ENCODE results near the gene MBTD1. TPM values are rescaled to one million over a fixed set of nuclear protein-coding genes. Genes with fewer than 3 reads are reported as not detected.
"Not testable (repeated sequence)": the region's sequence is repeated elsewhere in the genome, so short reads cannot be mapped to it uniquely, and the experiment has no call there.

Gene MBTD1
- total RNA-seq = 17.6 TPM
- polyA plus RNA-seq (ENCODE audit: insufficient read depth in 1 of 8, insufficient read length in 8 of 8, low replicate concordance in 1 of 8) = 10 to 100 TPM; 17.3 to 25.0 (median 20.7) TPM
- long read RNA-seq, donor 1 = 0 reads
- long read RNA-seq, donor 2 = 0 reads
- long read RNA-seq, donor 3 = 0 reads
- long read RNA-seq, donor 4 = 0 reads
- long read RNA-seq, donor 5, partial matches to known transcripts = 53 of 84 reads
- long read RNA-seq, donor 5, other reads (novel, unspliced or antisense) = 31 of 84 reads
- long read RNA-seq, donor 6, partial matches to known transcripts = 21 of 54 reads
- long read RNA-seq, donor 6, other reads (novel, unspliced or antisense) = 33 of 54 reads
- long read RNA-seq, donor 7, partial matches to known transcripts = 24 of 36 reads
- long read RNA-seq, donor 7, other reads (novel, unspliced or antisense) = 12 of 36 reads
- long read RNA-seq, donor 8, partial matches to known transcripts = 19 of 40 reads
- long read RNA-seq, donor 8, other reads (novel, unspliced or antisense) = 21 of 40 reads
- long read RNA-seq, donor 9 = 0 reads
- long read RNA-seq, donor 10 = 0 reads
- long read RNA-seq, donor 11 = 0 reads

GRCh38 chr17:51259564-51260236, at the start of gene MBTD1:
TSS of gene MBTD1 (minus strand) at chr17:51260049. CDS start at chr17:51225161, 34,888 bp downstream.
- no peaks in the 10 kb centered on the region for H3K27me3 ChIP-seq (ENCODE audit: control insufficient read depth, insufficient read depth, low read length)
- H3K27ac ChIP-seq (ENCODE audit: low read length) = peak within 1 kb of the TSS; percentile 100
- DNase-seq = peak; percentile 99
- peaks cover 17% of the 10 kb centered on the region for H3K4me1 ChIP-seq (ENCODE audit: control insufficient read depth, insufficient read depth, low read length)
- H3K9me3 ChIP-seq (replicated peaks; ENCODE audit: control insufficient read depth, low read depth, low read length) = no peaks in the 10 kb centered on the region
- WGBS (ENCODE audit: insufficient coverage) = under 1% methylated on average over 15 of the region's 42 CpGs
- peaks cover 13% of the 10 kb centered on the region for H3K36me3 ChIP-seq (ENCODE audit: control insufficient read depth, insufficient read depth, low read length)
- H3K4me3 ChIP-seq (ENCODE audit: low read length) = peak within 1 kb of the TSS; percentile 91

DNA sequence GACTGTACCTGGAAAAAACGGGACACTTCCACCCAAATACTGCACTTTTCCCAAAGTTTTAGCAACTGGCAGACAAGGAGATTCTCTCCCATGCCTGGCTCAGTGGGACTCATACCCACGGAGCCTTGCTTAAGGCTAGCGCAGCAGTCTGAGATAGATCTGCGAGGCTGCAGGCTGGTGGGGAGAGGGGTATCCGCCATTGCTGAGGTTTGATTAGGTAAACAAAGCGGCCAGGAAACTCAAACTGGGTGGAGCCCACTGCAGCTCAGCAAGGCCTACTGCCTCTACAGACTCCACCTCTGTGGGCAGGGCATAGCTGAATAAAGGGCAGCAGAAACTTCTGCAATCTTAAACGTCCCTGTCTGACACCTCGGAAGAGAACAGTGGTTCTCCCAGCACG, 45.3 kb upstream of the MBTD1 start:
- 93% methylated on average over 8 of the region's 9 CpGs for WGBS (ENCODE audit: insufficient coverage)
- no peak for DNase-seq
- peaks cover 5% of the 10 kb centered on the region for H3K9me3 ChIP-seq (replicated peaks; ENCODE audit: control insufficient read depth, low read depth, low read length)
- H3K27ac ChIP-seq (ENCODE audit: low read length) = no peak overlapping the region
- H3K36me3 ChIP-seq (ENCODE audit: control insufficient read depth, insufficient read depth, low read length) = no peaks in the 10 kb centered on the region
- no peaks in the 10 kb centered on the region for H3K4me1 ChIP-seq (ENCODE audit: control insufficient read depth, insufficient read depth, low read length)
- no peaks in the 10 kb centered on the region for H3K27me3 ChIP-seq (ENCODE audit: control insufficient read depth, insufficient read depth, low read length)
- no peak overlapping the region for H3K4me3 ChIP-seq (ENCODE audit: low read length)

DNA sequence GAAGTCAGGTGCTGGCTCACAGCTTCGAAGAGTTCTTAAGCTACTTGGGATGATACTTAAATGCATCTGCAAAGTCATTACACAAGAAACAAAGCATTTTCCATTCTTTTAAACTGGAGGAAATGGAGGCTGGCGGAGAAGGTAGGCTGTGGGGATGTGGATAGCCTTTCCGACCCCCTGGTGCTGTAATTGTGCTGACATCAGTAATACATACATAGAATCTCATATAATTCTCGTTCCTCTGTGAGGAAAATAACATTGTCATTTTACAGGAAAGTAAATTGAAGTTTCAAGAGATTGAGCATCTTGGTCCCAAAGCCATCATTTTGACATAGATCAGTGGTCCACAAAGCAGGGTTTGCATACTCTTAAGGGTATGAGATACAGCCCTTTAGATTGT, 40.0 kb upstream of the MBTD1 start:
- no peaks in the 10 kb centered on the region for H3K9me3 ChIP-seq (replicated peaks; ENCODE audit: control insufficient read depth, low read depth, low read length)
- no peak for DNase-seq
- H3K27me3 ChIP-seq (ENCODE audit: control insufficient read depth, insufficient read depth, low read length) = no peaks in the 10 kb centered on the region
- peaks cover 19% of the 10 kb centered on the region for H3K36me3 ChIP-seq (ENCODE audit: control insufficient read depth, insufficient read depth, low read length)
- H3K4me3 ChIP-seq (ENCODE audit: low read length) = no peak overlapping the region
- no peaks in the 10 kb centered on the region for H3K4me1 ChIP-seq (ENCODE audit: control insufficient read depth, insufficient read depth, low read length)
- WGBS (ENCODE audit: insufficient coverage) = no CpG with 5 or more reads among the region's 4 CpGs
- H3K27ac ChIP-seq (ENCODE audit: low read length) = no peak overlapping the region

DNA sequence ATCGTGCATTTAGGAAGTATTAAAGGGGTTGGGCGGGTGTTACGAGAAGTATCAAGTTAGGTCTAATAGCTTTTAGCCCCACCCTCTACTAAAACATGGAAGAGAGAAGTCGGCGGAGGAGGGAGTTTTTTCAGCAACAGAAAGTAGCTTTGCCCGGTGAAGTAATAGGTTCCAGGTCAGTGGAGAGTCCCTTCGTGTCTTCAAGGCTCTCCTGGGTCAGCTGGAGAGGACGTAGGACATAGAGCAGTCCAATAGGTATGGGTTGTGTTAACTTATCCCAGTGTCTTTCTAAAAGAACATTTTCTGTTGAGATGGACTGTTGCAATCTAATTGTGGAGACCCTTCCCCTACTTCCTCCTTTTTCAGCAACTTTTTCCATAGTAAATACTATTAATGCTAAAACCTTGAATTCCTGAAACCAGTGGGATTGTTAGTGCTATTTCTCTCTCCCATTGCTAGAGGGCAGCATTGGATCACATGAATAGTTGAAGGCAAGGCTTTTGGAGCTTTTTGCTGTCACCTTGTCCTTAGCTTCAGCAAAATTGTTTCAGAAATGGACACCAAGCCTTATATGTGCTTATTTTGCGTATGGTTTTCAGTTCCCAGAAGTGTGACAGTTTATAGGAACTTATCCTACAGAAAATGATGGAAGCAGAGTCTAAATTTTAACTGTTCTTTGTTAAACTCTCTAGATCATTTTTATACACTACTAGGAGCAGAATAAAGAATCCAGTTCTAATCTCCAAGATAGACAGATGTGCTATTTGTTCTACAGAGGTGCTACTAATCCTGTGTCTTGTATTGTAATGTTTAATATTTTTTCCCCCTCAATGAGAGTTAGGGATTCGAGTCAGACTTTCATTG, 38.9 kb upstream of the MBTD1 start:
- no peaks in the 10 kb centered on the region for H3K4me1 ChIP-seq (ENCODE audit: control insufficient read depth, insufficient read depth, low read length)
- 60% methylated on average over 2 of the region's 10 CpGs for WGBS (ENCODE audit: insufficient coverage)
- peaks cover 19% of the 10 kb centered on the region for H3K36me3 ChIP-seq (ENCODE audit: control insufficient read depth, insufficient read depth, low read length)
- no peak overlapping the region for H3K27ac ChIP-seq (ENCODE audit: low read length)
- peak; percentile 75 for DNase-seq
- H3K4me3 ChIP-seq (ENCODE audit: low read length) = no peak overlapping the region
- H3K9me3 ChIP-seq (replicated peaks; ENCODE audit: control insufficient read depth, low read depth, low read length) = no peaks in the 10 kb centered on the region
- no peaks in the 10 kb centered on the region for H3K27me3 ChIP-seq (ENCODE audit: control insufficient read depth, insufficient read depth, low read length)

DNA sequence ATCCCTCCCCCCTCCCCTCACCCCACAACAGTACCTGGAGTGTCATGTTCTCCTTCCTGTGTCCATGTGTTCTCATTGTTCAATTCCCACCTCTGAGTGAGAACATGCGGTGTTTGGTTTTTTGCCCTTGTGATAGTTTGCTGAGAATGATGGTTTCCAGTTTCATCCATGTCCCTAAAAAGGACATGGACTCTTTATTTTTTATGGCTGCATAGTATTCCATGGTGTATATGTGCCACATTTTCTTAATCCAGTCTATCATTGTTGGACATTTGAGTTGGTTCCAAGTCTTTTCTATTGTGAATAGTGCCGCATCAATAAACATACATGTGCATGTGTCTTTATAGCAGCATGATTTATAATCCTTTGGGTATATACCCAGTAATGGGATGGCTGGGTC, 34.5 kb upstream of the MBTD1 start:
- no CpG with 5 or more reads among the region's 2 CpGs for WGBS (ENCODE audit: insufficient coverage)
- not testable (repeated sequence) for DNase-seq; H3K27me3 ChIP-seq (ENCODE audit: control insufficient read depth, insufficient read depth, low read length); H3K4me1 ChIP-seq (ENCODE audit: control insufficient read depth, insufficient read depth, low read length); H3K9me3 ChIP-seq (replicated peaks; ENCODE audit: control insufficient read depth, low read depth, low read length); H3K4me3 ChIP-seq (ENCODE audit: low read length); H3K27ac ChIP-seq (ENCODE audit: low read length)
- peaks cover 28% of the 10 kb centered on the region for H3K36me3 ChIP-seq (ENCODE audit: control insufficient read depth, insufficient read depth, low read length)

DNA sequence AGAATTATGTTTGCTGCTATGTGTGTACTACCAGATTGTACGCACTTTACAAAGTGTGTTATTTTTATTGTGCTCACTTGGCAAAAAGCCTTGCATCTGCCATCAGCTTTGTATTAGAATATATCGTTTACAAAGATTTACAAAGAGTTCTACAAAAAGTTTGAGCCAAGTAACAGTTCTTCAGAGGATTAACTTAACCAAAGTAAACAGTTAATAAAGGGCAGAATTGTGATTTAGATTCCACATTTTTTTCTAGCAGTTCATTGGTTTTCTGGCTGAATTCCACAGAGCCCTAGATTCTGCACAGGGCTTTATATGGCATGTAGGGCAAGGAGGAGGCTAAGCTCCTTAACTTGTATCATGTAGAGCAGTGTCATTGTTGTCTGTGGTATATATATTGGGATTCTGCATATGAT, 29.9 kb upstream of the MBTD1 start:
- Histone ChIP-seq H3K27ac (ENCODE audit: low read length) (no peak overlapping the region), H3K9me3 (replicated peaks; ENCODE audit: control insufficient read depth, low read depth, low read length) (no peaks in the 10 kb centered on the region), H3K27me3 (ENCODE audit: control insufficient read depth, insufficient read depth, low read length) (no peaks in the 10 kb centered on the region), H3K4me3 (ENCODE audit: low read length) (no peak overlapping the region), H3K4me1 (ENCODE audit: control insufficient read depth, insufficient read depth, low read length) (no peaks in the 10 kb centered on the region), H3K36me3 (ENCODE audit: control insufficient read depth, insufficient read depth, low read length) (peaks cover 28% of the 10 kb centered on the region)
- no peak for DNase-seq
- no CpG with 5 or more reads among the region's 2 CpGs for WGBS (ENCODE audit: insufficient coverage)

GRCh38 chr17:51287412-51287811, 27.6 kb upstream of the MBTD1 start:
- Histone ChIP-seq H3K36me3 (ENCODE audit: control insufficient read depth, insufficient read depth, low read length) (peaks cover 27% of the 10 kb centered on the region), H3K27me3 (ENCODE audit: control insufficient read depth, insufficient read depth, low read length) (no peaks in the 10 kb centered on the region), H3K9me3 (replicated peaks; ENCODE audit: control insufficient read depth, low read depth, low read length) (no peaks in the 10 kb centered on the region), H3K27ac (ENCODE audit: low read length) (no peak overlapping the region), H3K4me1 (ENCODE audit: control insufficient read depth, insufficient read depth, low read length) (no peaks in the 10 kb centered on the region), H3K4me3 (ENCODE audit: low read length) (no peak overlapping the region)
- DNase-seq = no peak
- WGBS (ENCODE audit: insufficient coverage) = no CpG with 5 or more reads among the region's 1 CpG

- Histone ChIP-seq H3K9me3 (replicated peaks; ENCODE audit: control insufficient read depth, low read depth, low read length) (no peaks in the 10 kb centered on the region), H3K27ac (ENCODE audit: low read length) (no peak overlapping the region), H3K4me1 (ENCODE audit: control insufficient read depth, insufficient read depth, low read length) (no peaks in the 10 kb centered on the region), H3K4me3 (ENCODE audit: low read length) (no peak overlapping the region), H3K36me3 (ENCODE audit: control insufficient read depth, insufficient read depth, low read length) (peaks cover 44% of the 10 kb centered on the region), H3K27me3 (ENCODE audit: control insufficient read depth, insufficient read depth, low read length) (no peaks in the 10 kb centered on the region)
- DNase-seq = no peak
Measured at GRCh38 chr17:51279183-51279582, 19.3 kb upstream of the MBTD1 start.

- no peak for DNase-seq
- Histone ChIP-seq H3K36me3 (ENCODE audit: control insufficient read depth, insufficient read depth, low read length) (peaks cover 46% of the 10 kb centered on the region), H3K27me3 (ENCODE audit: control insufficient read depth, insufficient read depth, low read length) (no peaks in the 10 kb centered on the region), H3K9me3 (replicated peaks; ENCODE audit: control insufficient read depth, low read depth, low read length) (no peaks in the 10 kb centered on the region), H3K4me1 (ENCODE audit: control insufficient read depth, insufficient read depth, low read length) (no peaks in the 10 kb centered on the region), H3K27ac (ENCODE audit: low read length) (no peak overlapping the region), H3K4me3 (ENCODE audit: low read length) (no peak overlapping the region)
- WGBS (ENCODE audit: insufficient coverage) = no CpG with 5 or more reads among the region's 1 CpG
Measured at GRCh38 chr17:51275381-51275780, 15.5 kb upstream of the MBTD1 start.

DNA sequence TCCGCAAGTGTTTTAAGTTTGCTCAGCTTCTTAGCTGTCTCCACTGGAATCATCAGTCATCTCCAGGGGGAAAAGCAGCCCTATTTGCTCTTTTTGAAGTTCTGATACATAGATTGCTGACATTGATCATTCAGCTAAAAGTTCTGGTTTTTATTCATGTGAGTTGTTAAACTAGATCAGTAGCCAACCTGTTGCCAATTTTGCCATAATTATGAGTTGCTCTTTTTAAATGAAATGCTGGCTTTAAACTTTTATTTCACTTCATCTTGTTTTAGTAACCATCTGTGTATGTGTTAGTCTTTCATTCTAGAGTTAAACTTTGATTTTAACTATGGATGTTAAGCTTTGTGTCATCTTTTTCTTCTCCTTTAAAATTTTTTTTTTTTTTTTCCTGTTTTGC, 13.0 kb upstream of the MBTD1 start:
- Histone ChIP-seq H3K9me3 (replicated peaks; ENCODE audit: control insufficient read depth, low read depth, low read length) (no peaks in the 10 kb centered on the region), H3K27ac (ENCODE audit: low read length) (no peak overlapping the region), H3K4me3 (ENCODE audit: low read length) (no peak overlapping the region), H3K36me3 (ENCODE audit: control insufficient read depth, insufficient read depth, low read length) (peaks cover 47% of the 10 kb centered on the region), H3K4me1 (ENCODE audit: control insufficient read depth, insufficient read depth, low read length) (no peaks in the 10 kb centered on the region), H3K27me3 (ENCODE audit: control insufficient read depth, insufficient read depth, low read length) (no peaks in the 10 kb centered on the region)
- DNase-seq = no peak
- 100% methylated on average over 1 of the region's 1 CpG for WGBS (ENCODE audit: insufficient coverage)
